ENCODE measurements around the gene TCAP. TPM values are rescaled to one million over a fixed set of nuclear protein-coding genes. Genes with fewer than 3 reads are reported as not detected.

The TCAP gene
- total RNA-seq, 1 experiment from 2014 or later: 2.1 TPM

DNA sequence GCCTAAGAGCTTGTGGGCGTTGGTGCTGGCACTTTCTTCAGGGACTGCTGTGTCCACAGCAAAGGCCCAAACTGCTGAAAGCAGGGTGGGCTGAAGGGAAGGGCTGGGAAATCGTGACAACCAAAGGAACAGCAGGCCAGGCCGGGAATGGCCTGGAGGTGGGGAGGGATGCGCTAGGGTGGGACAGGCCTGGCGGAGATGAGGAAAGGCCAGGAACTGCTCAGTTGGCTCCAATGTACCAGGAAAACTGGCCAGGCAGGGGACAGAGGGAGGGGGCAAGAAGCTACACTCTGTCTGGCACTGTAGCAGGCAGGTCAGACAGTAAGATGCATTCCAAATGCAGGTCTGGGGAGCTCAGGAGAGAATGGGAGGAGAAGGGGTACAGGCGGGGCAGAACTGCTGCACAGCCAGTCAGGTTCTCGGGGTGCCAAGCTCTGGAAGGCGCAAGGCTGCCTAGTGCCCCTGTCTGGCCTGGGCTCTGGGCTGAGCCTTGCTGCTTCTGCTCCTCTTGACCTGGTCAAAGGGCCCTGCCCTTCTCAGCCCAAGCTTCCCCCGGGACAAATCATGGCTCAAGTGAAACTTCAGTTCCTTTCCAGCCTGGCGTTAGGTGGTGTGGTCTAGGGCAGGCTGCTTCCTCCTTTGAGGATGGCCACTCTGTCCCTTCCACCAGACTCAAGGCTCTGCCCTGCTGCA is 10.4 kb downstream of the TCAP start:
- Mint-ChIP-seq H3K4me3 (no peak overlapping the region), H3K27ac (peak overlapping the region; percentile 82 to 91 (median 90); a peak in 5 of 7 replicates), H3K4me1 (peaks cover 31 to 34% of the 10 kb centered on the region in 2 experiments), H3K9me3 (no peaks in the 10 kb centered on the region), H3K27me3 (ENCODE audit: low read depth) (peaks cover 15% of the 10 kb centered on the region), H3K36me3 (ENCODE audit: insufficient read depth in 1 of 3, low read depth in 3 of 3) (peaks cover 0 to 6% (median 4%) of the 10 kb centered on the region in 3 experiments; a peak in 5 of 7 replicates)
- Histone ChIP-seq H2BK5ac (ENCODE audit: insufficient read length, low read length) (no peak overlapping the region), H3K23ac (ENCODE audit: insufficient read length, low read depth, low read length) (no peak overlapping the region), H3K79me2 (ENCODE audit: insufficient read depth, low read length) (no peaks in the 10 kb centered on the region), H3K27me3 (ENCODE audit: insufficient read depth, low read length) (no peaks in the 10 kb centered on the region), H3K14ac (ENCODE audit: insufficient read depth, low read length) (no peak overlapping the region), H3K23me2 (ENCODE audit: insufficient read length, low read depth, low read length, poor library complexity, severe bottlenecking) (no peaks in the 10 kb centered on the region), H3K9ac (ENCODE audit: extremely low read depth, insufficient read length, low read length) (no peak overlapping the region), H4K8ac (replicated peaks; ENCODE audit: insufficient read length, low read depth, low read length) (no peak overlapping the region), H2BK20ac (ENCODE audit: low read depth, low read length, poor library complexity, severe bottlenecking) (no peak overlapping the region), H3K27ac (ENCODE audit: insufficient read length, low read depth, low read length) (no peak overlapping the region), H2BK120ac (ENCODE audit: low read depth, low read length, poor library complexity, severe bottlenecking) (no peak overlapping the region), H3K4ac (ENCODE audit: low read depth, low read length) (no peak overlapping the region), H3K56ac (ENCODE audit: insufficient read length, low read depth, low read length) (no peak overlapping the region), H4K20me1 (ENCODE audit: control insufficient read depth, insufficient read depth, insufficient read length) (no peaks in the 10 kb centered on the region), H2BK12ac (ENCODE audit: insufficient read length, low read depth, low read length) (no peak overlapping the region), H3K4me1 (ENCODE audit: insufficient read depth, low read length) (no peaks in the 10 kb centered on the region), H3T11ph (ENCODE audit: low read length) (no peak overlapping the region), H3K18ac (ENCODE audit: insufficient read length, low read depth, low read length) (no peak overlapping the region), H4K91ac (ENCODE audit: insufficient read length, low read depth, low read length) (no peak overlapping the region), H2BK15ac (ENCODE audit: low read depth, low read length) (no peak overlapping the region), H3K4me2 (ENCODE audit: insufficient read depth, insufficient read length, low read length) (no peak overlapping the region), H3K9me3 (ENCODE audit: control insufficient read depth, low read depth, low read length) (no peaks in the 10 kb centered on the region), H2AFZ (ENCODE audit: low read length) (no peak overlapping the region), H4K5ac (ENCODE audit: insufficient read length, low read depth, low read length) (no peak overlapping the region), H2AK5ac (ENCODE audit: insufficient read length, low read length) (no peak overlapping the region), H3K79me1 (ENCODE audit: insufficient read depth, low read depth, low read length, poor library complexity, severe bottlenecking) (no peaks in the 10 kb centered on the region)
- no CpG with 5 or more reads among the region's 10 CpGs for WGBS (ENCODE audit: extremely low coverage, insufficient read length, low lambda C conversion rate)
- DNase-seq: no peak
- TF ChIP-seq, protein P1, sequence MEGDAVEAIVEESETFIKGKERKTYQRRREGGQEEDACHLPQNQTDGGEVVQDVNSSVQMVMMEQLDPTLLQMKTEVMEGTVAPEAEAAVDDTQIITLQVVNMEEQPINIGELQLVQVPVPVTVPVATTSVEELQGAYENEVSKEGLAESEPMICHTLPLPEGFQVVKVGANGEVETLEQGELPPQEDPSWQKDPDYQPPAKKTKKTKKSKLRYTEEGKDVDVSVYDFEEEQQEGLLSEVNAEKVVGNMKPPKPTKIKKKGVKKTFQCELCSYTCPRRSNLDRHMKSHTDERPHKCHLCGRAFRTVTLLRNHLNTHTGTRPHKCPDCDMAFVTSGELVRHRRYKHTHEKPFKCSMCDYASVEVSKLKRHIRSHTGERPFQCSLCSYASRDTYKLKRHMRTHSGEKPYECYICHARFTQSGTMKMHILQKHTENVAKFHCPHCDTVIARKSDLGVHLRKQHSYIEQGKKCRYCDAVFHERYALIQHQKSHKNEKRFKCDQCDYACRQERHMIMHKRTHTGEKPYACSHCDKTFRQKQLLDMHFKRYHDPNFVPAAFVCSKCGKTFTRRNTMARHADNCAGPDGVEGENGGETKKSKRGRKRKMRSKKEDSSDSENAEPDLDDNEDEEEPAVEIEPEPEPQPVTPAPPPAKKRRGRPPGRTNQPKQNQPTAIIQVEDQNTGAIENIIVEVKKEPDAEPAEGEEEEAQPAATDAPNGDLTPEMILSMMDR (conservative IDR thresholded peaks at IDR 0.05): no peak
